Endothelial cell of umbilical vein (primary cell): ENCODE results near the gene INTS11.

Source experiments
- EZH2 ChIP-seq: IDR thresholded peaks from 2 replicates; pipeline ENCODE4 v1.6.1; 2012; ENCODE audit warnings: borderline replicate concordance, low read depth, mild to moderate bottlenecking, moderate library complexity, low read length, inconsistent platforms; ENCODE audit not compliant: severe bottlenecking
- JUN ChIP-seq: IDR thresholded peaks from 2 replicates; pipeline ENCODE4 v1.6.1; 2011; ENCODE audit warnings: borderline replicate concordance, low read depth; ENCODE audit not compliant: insufficient read length, insufficient read depth
- POLR2AphosphoS5 ChIP-seq: IDR thresholded peaks from 2 replicates; pipeline ENCODE4 v1.6.1; 2012; ENCODE audit warnings: low read depth, mild to moderate bottlenecking, control low read depth, low read length, moderate library complexity; ENCODE audit not compliant: insufficient read depth
- TF ChIP-seq, protein P1 (sequence below), 2 donors: IDR thresholded peaks; 1 replicate in 1 of 2; 2 replicates in 1 of 2; pipeline ENCODE4 v1.5.1; 2011; ENCODE audit warnings: low read length in 2 of 2, mild to moderate bottlenecking in 2 of 2, moderate library complexity in 2 of 2, control low read depth in 1 of 2, inconsistent platforms in 1 of 2, low read depth in 1 of 2; ENCODE audit not compliant: insufficient read depth in 1 of 2; ENCODE audit errors: extremely low read depth in 1 of 2
- TF ChIP-seq, protein P2 (sequence below): IDR thresholded peaks from 2 replicates; pipeline ENCODE4 v1.6.1; 2011; ENCODE audit not compliant: insufficient read depth, insufficient read length

DNA sequence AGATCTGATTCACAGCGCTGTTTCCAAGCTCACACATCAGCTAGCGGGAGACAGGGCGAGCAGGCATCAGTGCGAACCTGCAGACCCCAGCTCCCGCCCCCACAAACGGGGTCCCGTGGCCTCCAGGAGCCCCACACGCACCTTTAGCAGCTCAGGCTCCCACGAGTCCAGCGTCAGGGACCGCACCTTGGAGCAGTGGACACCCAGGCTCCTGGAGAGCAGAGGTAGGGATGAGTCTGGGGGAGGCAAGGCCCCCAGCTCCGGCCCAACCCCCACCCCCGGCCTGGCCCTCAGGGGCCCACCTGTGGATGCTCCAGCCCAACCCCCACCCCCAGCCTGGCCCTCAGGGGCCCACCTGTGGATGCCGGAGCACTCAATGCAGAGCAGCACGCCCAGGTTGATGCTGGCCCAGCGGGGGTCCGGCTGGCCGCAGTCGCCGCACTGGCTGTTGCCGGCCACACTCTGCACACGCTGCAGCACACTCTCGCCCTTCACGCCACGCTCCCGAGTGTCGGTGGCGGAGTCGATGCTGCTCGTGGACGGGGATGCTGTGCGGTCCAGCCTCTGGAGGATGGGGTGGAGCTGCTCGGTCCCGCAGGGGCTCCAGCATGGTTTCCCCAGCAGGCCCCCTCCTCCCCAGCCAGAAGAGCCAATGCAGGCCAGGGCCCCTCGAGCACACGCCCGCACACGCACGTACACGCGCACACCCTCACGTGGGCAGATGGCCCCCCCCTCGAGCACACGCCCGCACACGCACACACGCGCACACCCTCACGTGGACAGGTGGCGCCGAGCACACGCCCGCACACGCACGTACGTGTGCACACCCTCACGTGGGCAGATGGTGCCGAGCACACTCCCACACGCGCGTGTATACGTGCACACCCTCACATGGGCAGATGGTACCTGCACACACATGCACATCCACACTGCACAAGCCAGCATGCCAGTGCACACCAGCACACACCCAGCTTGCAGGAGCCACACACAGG, 28.1 kb downstream of the INTS11 start:
- TF ChIP-seq, protein P1, sequence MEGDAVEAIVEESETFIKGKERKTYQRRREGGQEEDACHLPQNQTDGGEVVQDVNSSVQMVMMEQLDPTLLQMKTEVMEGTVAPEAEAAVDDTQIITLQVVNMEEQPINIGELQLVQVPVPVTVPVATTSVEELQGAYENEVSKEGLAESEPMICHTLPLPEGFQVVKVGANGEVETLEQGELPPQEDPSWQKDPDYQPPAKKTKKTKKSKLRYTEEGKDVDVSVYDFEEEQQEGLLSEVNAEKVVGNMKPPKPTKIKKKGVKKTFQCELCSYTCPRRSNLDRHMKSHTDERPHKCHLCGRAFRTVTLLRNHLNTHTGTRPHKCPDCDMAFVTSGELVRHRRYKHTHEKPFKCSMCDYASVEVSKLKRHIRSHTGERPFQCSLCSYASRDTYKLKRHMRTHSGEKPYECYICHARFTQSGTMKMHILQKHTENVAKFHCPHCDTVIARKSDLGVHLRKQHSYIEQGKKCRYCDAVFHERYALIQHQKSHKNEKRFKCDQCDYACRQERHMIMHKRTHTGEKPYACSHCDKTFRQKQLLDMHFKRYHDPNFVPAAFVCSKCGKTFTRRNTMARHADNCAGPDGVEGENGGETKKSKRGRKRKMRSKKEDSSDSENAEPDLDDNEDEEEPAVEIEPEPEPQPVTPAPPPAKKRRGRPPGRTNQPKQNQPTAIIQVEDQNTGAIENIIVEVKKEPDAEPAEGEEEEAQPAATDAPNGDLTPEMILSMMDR (IDR thresholded peaks at IDR 0.05; ENCODE audit: extremely low read depth in 1 of 2, insufficient read depth in 1 of 2, low read depth in 1 of 2, low read length in 2 of 2): no peak
- TF ChIP-seq, protein P2, sequence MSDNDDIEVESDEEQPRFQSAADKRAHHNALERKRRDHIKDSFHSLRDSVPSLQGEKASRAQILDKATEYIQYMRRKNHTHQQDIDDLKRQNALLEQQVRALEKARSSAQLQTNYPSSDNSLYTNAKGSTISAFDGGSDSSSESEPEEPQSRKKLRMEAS: no peak
- TF ChIP-seq POLR2AphosphoS5: no peak
- no peak for TF ChIP-seq JUN
- TF ChIP-seq EZH2: no peak
